IMR-90 (cell line): ENCODE measurements around the gene DNM3. TPM values are rescaled to one million over a fixed set of nuclear protein-coding genes. Genes with fewer than 3 reads are reported as not detected.

Source experiments
- ATAC-seq: fragments of 200-7000 bp; cut with Tn5 transposase; 2 replicates; pipeline ENCODE4 v1.9.1; 2020; ENCODE audit warnings: low read depth, mild to moderate bottlenecking, moderate library complexity
- BruUV-seq: library from RNA; stranded (reverse); fragments of 400-500 nt; replicated peaks from 2 replicates; lab custom pipeline; 2021; lab: Mats Ljungman, UMichigan
- CTCF ChIA-PET: fragments of 300-600 bp; formaldehyde crosslinking; extraction: SDS; loops from one replicate; lab custom pipeline; 2021; ENCODE audit warnings: antibody characterized with exemption; lab: Yijun Ruan, JAX
- POLR2A ChIA-PET: fragments of 300-600 bp; sonication (Branson Sonifier 250); formaldehyde crosslinking; loops from one replicate; lab custom pipeline; 2022; ENCODE audit warnings: antibody characterized with exemption; ENCODE audit not compliant: unreplicated experiment; lab: Charles Lee
- DNase-seq: peaks from one replicate; pipeline ENCODE4 v3.0.0; 2013
- H2AFZ ChIP-seq: replicated peaks from 2 replicates; pipeline ENCODE3; 2013; ENCODE audit warnings: low read length, mild to moderate bottlenecking; ENCODE audit not compliant: poor library complexity
- H2AK5ac ChIP-seq: 2 replicates; pipeline ENCODE4 v1.6.1; 2013; ENCODE audit warnings: low read depth, low read length, inconsistent platforms
- H2AK9ac ChIP-seq: replicated peaks from 2 replicates; pipeline ENCODE3; 2013; ENCODE audit warnings: mild to moderate bottlenecking, low read depth, low read length, moderate library complexity; ENCODE audit not compliant: poor library complexity
- H2BK120ac ChIP-seq: 2 replicates; pipeline ENCODE4 v1.6.1; 2013; ENCODE audit warnings: low read depth, low read length, inconsistent platforms
- H2BK15ac ChIP-seq: 3 replicates; pipeline ENCODE4 v1.6.1; 2013; ENCODE audit warnings: low read depth, low read length, inconsistent platforms
- H2BK20ac ChIP-seq: 2 replicates; pipeline ENCODE4 v1.6.1; 2013; ENCODE audit warnings: low read depth, mild to moderate bottlenecking, inconsistent platforms, low read length, moderate library complexity
- H2BK5ac ChIP-seq: 2 replicates; pipeline ENCODE4 v1.6.1; 2013; ENCODE audit warnings: mild to moderate bottlenecking, low read depth, low read length, inconsistent platforms; ENCODE audit not compliant: poor library complexity, severe bottlenecking
- H3K14ac ChIP-seq: replicated peaks from 2 replicates; pipeline ENCODE4 v1.6.1; 2013; ENCODE audit warnings: low read depth, low read length, inconsistent platforms
- H3K18ac ChIP-seq: 2 replicates; pipeline ENCODE4 v1.6.1; 2013; ENCODE audit warnings: low read depth, low read length, control low read depth
- H3K23ac ChIP-seq: 2 replicates; pipeline ENCODE4 v1.6.1; 2013; ENCODE audit warnings: low read depth, low read length, inconsistent platforms
- H3K27ac ChIP-seq: 2 replicates; pipeline ENCODE4 v1.5.1; 2013; ENCODE audit warnings: mild to moderate bottlenecking, control low read depth, low read length; ENCODE audit not compliant: insufficient read depth
- H3K27me3 ChIP-seq: 2 replicates; pipeline ENCODE4 v1.6.1; 2013; ENCODE audit warnings: low read length; ENCODE audit not compliant: control insufficient read depth, insufficient read depth
- H3K36me3 ChIP-seq: 2 replicates; pipeline ENCODE4 v1.6.1; 2013; ENCODE audit warnings: low read length, mixed read lengths; ENCODE audit not compliant: control insufficient read depth, insufficient read depth
- H3K4ac ChIP-seq: 2 replicates; pipeline ENCODE4 v1.6.1; 2013; ENCODE audit warnings: low read depth, low read length, inconsistent platforms
- H3K4me1 ChIP-seq: 2 replicates; pipeline ENCODE4 v1.6.1; 2013; ENCODE audit warnings: low read length, mixed read lengths; ENCODE audit not compliant: control insufficient read depth, insufficient read depth
- H3K4me2 ChIP-seq: 2 replicates; pipeline ENCODE4 v1.6.1; 2013; ENCODE audit warnings: low read depth, mild to moderate bottlenecking, control low read depth, low read length, moderate library complexity
- H3K4me3 ChIP-seq: 2 replicates; pipeline ENCODE4 v1.5.1; 2013; ENCODE audit warnings: low read depth, mild to moderate bottlenecking, control low read depth, low read length, moderate library complexity; ENCODE audit not compliant: insufficient read depth
- H3K56ac ChIP-seq: 2 replicates; pipeline ENCODE4 v1.6.1; 2013; ENCODE audit warnings: low read length, inconsistent platforms; ENCODE audit not compliant: insufficient read depth; ENCODE audit errors: extremely low read depth
- H3K79me1 ChIP-seq, 2 experiments: 2 replicates each; pipeline ENCODE4 v1.6.1; 2013; ENCODE audit warnings: low read length in 2 of 2, inconsistent platforms in 1 of 2, low read depth in 1 of 2
- H3K9ac ChIP-seq: 2 replicates; pipeline ENCODE4 v1.6.1; 2013; ENCODE audit warnings: low read depth, low read length, control low read depth
- H3K9me1 ChIP-seq: 2 replicates; pipeline ENCODE4 v1.6.1; 2013; ENCODE audit warnings: low read length, inconsistent platforms; ENCODE audit not compliant: insufficient read depth
- H3K9me3 ChIP-seq: 2 replicates; pipeline ENCODE4 v1.6.1; 2013; ENCODE audit warnings: low read length; ENCODE audit not compliant: control insufficient read depth, insufficient read depth
- H4K20me1 ChIP-seq: 2 replicates; pipeline ENCODE4 v1.6.1; 2013; ENCODE audit warnings: low read length, inconsistent platforms; ENCODE audit not compliant: insufficient read depth
- H4K5ac ChIP-seq: 2 replicates; pipeline ENCODE4 v1.6.1; 2013; ENCODE audit warnings: mild to moderate bottlenecking, low read depth, low read length, control low read depth
- H4K8ac ChIP-seq, 2 experiments: 2 replicates each; pipeline ENCODE4 v1.6.1; 2013; ENCODE audit warnings: low read depth in 2 of 2, low read length in 2 of 2, control low read depth in 1 of 2, inconsistent platforms in 1 of 2
- H4K91ac ChIP-seq: 2 replicates; pipeline ENCODE4 v1.6.1; 2013; ENCODE audit warnings: low read depth, low read length, inconsistent platforms; ENCODE audit not compliant: insufficient read depth
- CEBPB ChIP-seq: IDR thresholded peaks from 2 replicates; pipeline ENCODE4 v1.6.1; 2012; ENCODE audit warnings: low read depth, low read length, improper control_type of control experiment
- FOS ChIP-seq: fragments of 150-350 bp; IDR thresholded peaks from 2 replicates; pipeline ENCODE4 v1.6.1; 2016; ENCODE audit warnings: low read depth, low read length
- POLR2A ChIP-seq: IDR thresholded peaks from 2 replicates; pipeline ENCODE4 v1.6.1; 2012; ENCODE audit warnings: mild to moderate bottlenecking, low read depth, low read length
- WGBS, 2 experiments: methylation state at CpG; one replicate each; pipeline versions ENCODE4 v1.1.5 to v1.1.7; 2013; ENCODE audit warnings: missing lambda C conversion rate in 2 of 2; ENCODE audit not compliant: insufficient read length in 1 of 2; ENCODE audit errors: extremely low coverage in 2 of 2; 5-methylcytosine and 5-hydroxymethylcytosine counted together
- dilution Hi-C: fragments of 300-500 bp; cut with HindIII; formaldehyde crosslinking; loops from one replicate; pipeline ENCODE4 v1.14.3; 2018; ENCODE audit warnings: low sequenced_read_pairs; ENCODE audit not compliant: unreplicated experiment
- in situ Hi-C: fragments of 300-500 bp; cut with MboI; formaldehyde crosslinking; loops from 3 replicates; pipeline ENCODE4 v1.14.3; 2019; ENCODE audit warnings: low sequenced_read_pairs, inconsistent platforms, mixed read lengths
- intact Hi-C: fragments of 100-400 bp; cut with micrococcal nuclease; formaldehyde crosslinking; loops from 2 replicates; pipeline ENCODE4 v1.10.0; 2022
- polyA plus RNA-seq, 3 experiments: library from polyadenylated mRNA; depleted of rRNA; stranded (reverse); fragments of >200 nt; gene quantifications; 2 replicates each; pipeline ENCODE4 v1.2.3, GENCODE V29; 2012; ENCODE audit warnings: low replicate concordance in 1 of 3
- total RNA-seq: library from RNA; depleted of rRNA; stranded (reverse); fragments of >200 nt; gene quantifications from 2 replicates; pipeline ENCODE4 v1.2.3, GENCODE V29; 2012

DNM3 gene
- total and polyA plus RNA-seq, 2 of the 4 experiments (the other 2 are of a cell fraction): 0.36 TPM

DNA sequence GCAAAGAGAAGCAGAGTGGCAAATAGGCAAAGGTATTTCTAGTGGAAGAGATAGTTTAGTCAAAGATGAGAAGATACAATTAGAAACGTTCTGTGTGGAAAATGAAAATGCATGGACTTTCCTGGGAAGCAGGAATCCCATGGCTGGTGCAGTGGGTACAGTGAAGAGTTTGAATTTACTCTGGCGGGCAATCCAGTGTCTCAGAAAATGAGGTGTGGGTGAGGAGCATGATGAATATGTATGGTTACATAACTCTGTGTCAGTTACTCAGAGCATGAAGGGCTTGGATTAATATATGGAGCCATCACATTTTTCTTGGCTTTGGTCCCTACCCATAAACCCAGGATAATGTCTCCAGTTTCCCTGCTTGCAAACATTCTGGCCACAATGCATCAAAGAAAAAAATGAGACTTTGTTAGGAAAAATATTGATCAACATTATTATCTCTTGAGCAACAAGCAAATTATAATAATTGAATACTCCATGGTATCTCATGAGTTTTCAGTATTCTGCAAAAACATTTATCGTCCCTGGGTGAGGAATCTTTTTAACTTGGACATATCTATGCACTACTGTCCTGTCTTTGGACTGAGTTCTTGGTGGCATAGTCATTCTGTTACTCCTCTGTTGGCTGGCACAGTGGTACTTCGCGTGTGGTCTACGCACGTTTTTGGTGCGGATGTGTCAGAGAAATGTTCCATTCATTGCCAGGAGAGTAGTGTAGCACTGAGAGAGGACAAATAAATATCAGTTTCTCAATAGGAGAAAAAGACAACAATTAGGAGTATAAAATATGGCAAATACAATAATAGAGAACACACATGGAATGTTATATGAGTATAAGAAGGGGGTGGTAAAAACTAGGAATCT lies 405.5 kb downstream of the DNM3 start:
- WGBS, 2 experiments: 83% methylated on average over 1 of the region's 8 CpGs; no CpG with 5 or more reads in 1 of the 2 experiments
- Histone ChIP-seq H3K4me1 (no peaks in the 10 kb centered on the region), H4K5ac (no peak overlapping the region), H2AFZ (no peak overlapping the region), H3K18ac (no peak overlapping the region), H2BK5ac (no peak overlapping the region), H2BK15ac (no peak overlapping the region), H3K4ac (no peak overlapping the region), H3K9me1 (no peaks in the 10 kb centered on the region; the same call in 1 of the 2 replicates), H3K79me1 (no peaks in the 10 kb centered on the region), H4K8ac (no peak overlapping the region), H2AK5ac (no peak overlapping the region), H3K27me3 (no peaks in the 10 kb centered on the region), H3K36me3 (no peaks in the 10 kb centered on the region), H3K4me3 (no peak overlapping the region), H3K27ac (no peak overlapping the region), H3K9me3 (no peaks in the 10 kb centered on the region), H4K91ac (no peak overlapping the region), H2AK9ac (no peak overlapping the region), H3K4me2 (no peak overlapping the region), H3K9ac (no peak overlapping the region), H4K20me1 (no peaks in the 10 kb centered on the region), H2BK20ac (no peak overlapping the region), H3K14ac (no peak overlapping the region), H3K56ac (no peak overlapping the region), H3K23ac (no peak overlapping the region), H2BK120ac (no peak overlapping the region)
- in situ Hi-C loops: no loop called here
- ATAC-seq (no peak), DNase-seq (no peak)
- intact Hi-C loops: no loop called here
- dilution Hi-C loops: no loop called here
- CTCF ChIA-PET: interaction anchor here (1.3 kb wide), 1 partner anchor 18 kb away, joined by 3 read pairs; no protein-coding TSS in a partner anchor
- no TSS peak for BruUV-seq
- TF ChIP-seq POLR2A: no peak
- TF ChIP-seq CEBPB: no peak
- no peak for TF ChIP-seq FOS
- POLR2A ChIA-PET: no interaction called here
